Naive thymus-derived CD8-positive, alpha-beta T cell (primary cell): ENCODE results near the gene ITPKC. TPM values are rescaled to one million over a fixed set of nuclear protein-coding genes. Genes with fewer than 3 reads are reported as not detected.

Source experiments
- polyA plus RNA-seq, 3 donors: library from polyadenylated mRNA; unstranded; fragments of 300-500 nt; fragmentation: Illumina TruSeq; gene quantifications; one replicate each; pipeline ENCODE4 v1.2.3, GENCODE V29; 2021
- total RNA-seq, 8 experiments: library from RNA in 2 of 8; stranded (reverse) in 2 of 8; gene quantifications; one replicate each; pipeline ENCODE4 v1.2.3 and lab custom pipeline; 2021 to 2026

Gene ITPKC
- total and polyA plus RNA-seq, 5 experiments from 2014 or later = 2.9 to 8.1 (median 5.7) TPM

Other genes with a start within 250 kb of the ITPKC start
- 100 to 1,000 TPM; 116 to 122 TPM for gene SHKBP1, start 140.2 kb upstream of the ITPKC start, total RNA-seq
- 10 to 100 TPM; 85.3 to 98.9 (median 89.9) TPM for gene SHKBP1, start 140.2 kb upstream of the ITPKC start, polyA plus RNA-seq
- 100 to 1,000 TPM in 1 of 2 experiments, 10 to 100 TPM in 1; 87.7 to 114 TPM for gene LTBP4, start 115.7 kb upstream of the ITPKC start, total RNA-seq
- gene LTBP4, start 115.7 kb upstream of the ITPKC start, polyA plus RNA-seq = 10 to 100 TPM; 13.4 to 27.4 (median 18.0) TPM
- gene NUMBL, start 26.5 kb upstream of the ITPKC start, total RNA-seq = 10 to 100 TPM; 15.6 to 16.9 TPM
- gene NUMBL, start 26.5 kb upstream of the ITPKC start, polyA plus RNA-seq = 1 to 10 TPM in 1 of 3 donors, under 1 TPM in 2; 0.80 to 1.2 (median 0.83) TPM
- 10 to 100 TPM; 39.2 to 39.3 TPM for gene COQ8B, start 226 bp upstream of the ITPKC start, total RNA-seq
- gene COQ8B, start 226 bp upstream of the ITPKC start, polyA plus RNA-seq = 10 to 100 TPM in 2 of 3 donors, 1 to 10 TPM in 1; 9.8 to 14.8 (median 13.3) TPM
- 1 to 10 TPM; 7.0 to 7.1 TPM for gene ACTMAP, start 33.4 kb downstream of the ITPKC start, total RNA-seq
- 1 to 10 TPM; 2.5 to 4.6 (median 3.4) TPM for gene ACTMAP, start 33.4 kb downstream of the ITPKC start, polyA plus RNA-seq
- gene SNRPA, start 34.1 kb downstream of the ITPKC start, total RNA-seq = 10 to 100 TPM; 64.1 to 68.2 TPM
- gene SNRPA, start 34.1 kb downstream of the ITPKC start, polyA plus RNA-seq = 10 to 100 TPM; 45.9 to 62.3 (median 60.4) TPM
- 1 to 10 TPM in 1 of 2 experiments, not detected in 1; 2.2 TPM for gene MIA, start 58.4 kb downstream of the ITPKC start, total RNA-seq
- gene MIA, start 58.4 kb downstream of the ITPKC start, polyA plus RNA-seq = not detected
- 10 to 100 TPM; 47.3 to 48.6 TPM for gene RAB4B, start 61.1 kb downstream of the ITPKC start, total RNA-seq
- gene RAB4B, start 61.1 kb downstream of the ITPKC start, polyA plus RNA-seq = 10 to 100 TPM; 76.4 to 87.2 (median 87.1) TPM
- 100 to 1,000 TPM; 233 to 243 TPM for gene EGLN2, start 82.1 kb downstream of the ITPKC start, total RNA-seq
- gene EGLN2, start 82.1 kb downstream of the ITPKC start, polyA plus RNA-seq = 100 to 1,000 TPM; 104 to 214 (median 153) TPM
- gene CYP2A6, start 133.3 kb downstream of the ITPKC start, total RNA-seq = not detected
- gene CYP2A6, start 133.3 kb downstream of the ITPKC start, polyA plus RNA-seq = not detected
- not detected for gene CYP2A7, start 165.1 kb downstream of the ITPKC start, total RNA-seq
- not detected for gene CYP2A7, start 165.1 kb downstream of the ITPKC start, polyA plus RNA-seq